HCT116 (cell line): ENCODE measurements around the gene RPL29. TPM values are rescaled to one million over a fixed set of nuclear protein-coding genes. Genes with fewer than 3 reads are reported as not detected.

ENCODE experiments used
- ATAC-seq: fragments of 200-7000 bp; cut with Tn5 transposase; 2 replicates; pipeline ENCODE4 v1.9.1; 2020; ENCODE audit warnings: mild to moderate bottlenecking, moderate library complexity
- BruUV-seq: library from RNA; stranded (reverse); fragments of 400-500 nt; replicated peaks from 2 replicates; lab custom pipeline; 2021; lab: Mats Ljungman, UMichigan
- CTCF ChIA-PET: fragments of 300-600 bp; sonication (Branson Sonifier 250); formaldehyde crosslinking; loops from one replicate; lab custom pipeline; 2021; ENCODE audit warnings: antibody characterized with exemption; lab: Charles Lee
- POLR2A ChIA-PET: fragments of 300-600, 350-600 bp; sonication (Branson Sonifier 250); formaldehyde crosslinking; loops from one replicate; lab custom pipeline; 2021; ENCODE audit warnings: antibody characterized with exemption; lab: Charles Lee
- RAD21 ChIA-PET, 2 experiments: fragments of 300-600 bp; sonication (Branson Sonifier 250); formaldehyde crosslinking; loops; one replicate each; lab custom pipeline; 2023; ENCODE audit warnings: low total read pairs in 2 of 2; ENCODE audit not compliant: uncharacterized antibody in 2 of 2, unreplicated experiment in 2 of 2, low non-redundant PET in 1 of 2; lab: Charles Lee
- DNase-seq: peaks from one replicate; pipeline ENCODE4 v3.0.0-alpha.2; 2010; ENCODE audit warnings: low read depth, low spot score
- H2AFZ ChIP-seq: fragments of 200-600 bp; shearing (Covaris generic), sonication (generic); 2 replicates; pipeline ENCODE4 v1.6.1; 2017; ENCODE audit warnings: low read depth, mixed run types, mixed read lengths, antibody characterized with exemption, low read length; ENCODE audit not compliant: poor library complexity, severe bottlenecking
- H3K27ac ChIP-seq: 2 replicates; pipeline ENCODE4 v1.5.1; 2012; ENCODE audit warnings: low read depth, low read length
- H3K27me3 ChIP-seq: fragments of 200-600 bp; sonication (generic); 2 replicates; pipeline ENCODE4 v1.6.1; 2016; ENCODE audit warnings: mixed run types, low read length, mixed read lengths; ENCODE audit not compliant: insufficient read depth
- H3K36me3 ChIP-seq, 2 experiments: fragments of 200-500 bp in 1 of 2; fragments of 200-600 bp in 1 of 2; sonication (Bioruptor generic) in 1 of 2; sonication (generic) in 1 of 2; 2 replicates each; pipeline versions ENCODE4 v1.5.1 to v1.6.1; 2014 to 2016; ENCODE audit warnings: low read length in 2 of 2, inconsistent platforms in 1 of 2, mixed read lengths in 1 of 2, mixed run types in 1 of 2; ENCODE audit not compliant: insufficient read depth in 2 of 2, control insufficient read depth in 1 of 2
- H3K4me1 ChIP-seq, 2 experiments: fragments of 200-600 bp in 1 of 2; sonication (generic) in 1 of 2; 2 replicates each; pipeline versions ENCODE4 v1.5.1 to v1.6.1; 2012 to 2017; ENCODE audit warnings: low read length in 2 of 2, inconsistent platforms in 1 of 2, mild to moderate bottlenecking in 1 of 2, mixed read lengths in 1 of 2, mixed run types in 1 of 2, moderate library complexity in 1 of 2; ENCODE audit not compliant: insufficient read depth in 2 of 2, control insufficient read depth in 1 of 2
- H3K4me2 ChIP-seq: fragments of 200-600 bp; sonication (generic); 2 replicates; pipeline ENCODE4 v1.6.1; 2017; ENCODE audit warnings: mixed run types, low read length, mixed read lengths
- H3K4me3 ChIP-seq, 2 experiments: fragments of 200-600 bp in 1 of 2; sonication (generic) in 1 of 2; replicated peaks in 1 of 2; 2 replicates each; pipeline ENCODE4 v1.5.1; 2011 to 2016; ENCODE audit warnings: low read length in 2 of 2, control low read depth in 1 of 2, low read depth in 1 of 2, mild to moderate bottlenecking in 1 of 2, mixed read lengths in 1 of 2, mixed run types in 1 of 2
- H3K79me2 ChIP-seq: fragments of 200-600 bp; sonication (generic); 2 replicates; pipeline ENCODE4 v1.6.1; 2017; ENCODE audit warnings: mild to moderate bottlenecking, mixed run types, low read length, moderate library complexity, mixed read lengths; ENCODE audit not compliant: insufficient read depth
- H3K9ac ChIP-seq: fragments of 200-600 bp; sonication (generic); 2 replicates; pipeline ENCODE4 v1.6.1; 2016; ENCODE audit warnings: low read length, mixed read lengths
- H3K9me2 ChIP-seq: fragments of 200-600 bp; sonication (generic), shearing (Covaris generic); 2 replicates; pipeline ENCODE4 v1.6.1; 2017; ENCODE audit warnings: mixed run types, mild to moderate bottlenecking, moderate library complexity; ENCODE audit not compliant: insufficient read depth
- H3K9me3 ChIP-seq, 2 experiments: fragments of 200-500 bp in 1 of 2; fragments of 200-600 bp in 1 of 2; sonication (Bioruptor generic) in 1 of 2; sonication (generic) in 1 of 2; 2 replicates each; pipeline ENCODE4 v1.6.1; 2014 to 2017; ENCODE audit warnings: low read length in 2 of 2, mixed read lengths in 2 of 2, inconsistent platforms in 1 of 2, low read depth in 1 of 2, mild to moderate bottlenecking in 1 of 2, mixed run types in 1 of 2, moderate library complexity in 1 of 2; ENCODE audit not compliant: control insufficient read depth in 1 of 2, insufficient read depth in 1 of 2
- H4K20me1 ChIP-seq: fragments of 200-600 bp; sonication (generic), shearing (Covaris generic); 2 replicates; pipeline ENCODE4 v1.6.1; 2017; ENCODE audit warnings: mixed run types, mild to moderate bottlenecking, moderate library complexity; ENCODE audit not compliant: insufficient read depth
- CTCF ChIP-seq, 3 experiments: fragments of 200-600 bp in 1 of 3; sonication (generic) in 1 of 3; IDR thresholded peaks in 2 of 3; conservative IDR thresholded peaks in 1 of 3; 2 replicates each; pipeline ENCODE4 v1.5.1; 2012 to 2017; ENCODE audit warnings: low read depth in 2 of 3, low read length in 2 of 3, antibody characterized with exemption in 1 of 3, borderline replicate concordance in 1 of 3, control low read depth in 1 of 3, mild to moderate bottlenecking in 1 of 3, mixed read lengths in 1 of 3, mixed run types in 1 of 3, moderate library complexity in 1 of 3; ENCODE audit not compliant: insufficient read depth in 1 of 3
- EGR1 ChIP-seq: IDR thresholded peaks from 2 replicates; pipeline ENCODE4 v1.6.1; 2012; ENCODE audit warnings: low read depth
- EZH2phosphoT487 ChIP-seq: fragments of 200-600 bp; IDR thresholded peaks from 2 replicates; pipeline ENCODE4 v1.6.1; 2018; ENCODE audit warnings: antibody characterized with exemption, borderline replicate concordance
- FOSL1 ChIP-seq: IDR thresholded peaks from 2 replicates; pipeline ENCODE4 v1.6.1; 2012; ENCODE audit warnings: low read depth
- MAX ChIP-seq: IDR thresholded peaks from 2 replicates; pipeline ENCODE4 v1.6.1; 2012
- REST ChIP-seq: IDR thresholded peaks from 2 replicates; pipeline ENCODE4 v1.6.1; 2012; ENCODE audit warnings: low read depth
- ZNF274 ChIP-seq: fragments of 200-500 bp; sonication (Bioruptor generic); IDR thresholded peaks from 2 replicates; pipeline ENCODE4 v1.6.1; 2014; ENCODE audit warnings: mild to moderate bottlenecking, low read depth, low read length, inconsistent platforms
- intact Hi-C: fragments of 100-400 bp; cut with micrococcal nuclease; formaldehyde crosslinking; loops from 2 replicates; pipeline ENCODE4 v1.10.0; 2022
- total RNA-seq: library from RNA; stranded (reverse); gene quantifications from one replicate; pipeline ENCODE4 v1.2.1, GENCODE V29; 2021; ENCODE audit not compliant: unreplicated experiment

The RPL29 gene
- total RNA-seq, 1 experiment from 2014 or later: 1,880 TPM

- TF ChIP-seq CTCF (IDR thresholded peaks at IDR 0.05 in 2 of 3, conservative IDR thresholded peaks at IDR 0.05 in 1 of 3; ENCODE audit: borderline replicate concordance in 1 of 3, insufficient read depth in 1 of 3, low read depth in 2 of 3, low read length in 2 of 3): no peak
Measured at GRCh38 chr3:51978143-51978502, 17.6 kb downstream of the RPL29 start (continued).

- POLR2A ChIA-PET: interaction anchor here (1.0 kb wide), 1 partner anchor 36 kb away, joined by 3 read pairs; the partner anchor contains the start of genes PARP3 and RRP9
- no peaks in the 10 kb centered on the region for H3K36me3 ChIP-seq
- intact Hi-C loops: no loop called here
- no peak overlapping the region for H3K9ac ChIP-seq
- H3K4me2 ChIP-seq: no peak overlapping the region
- no peak overlapping the region for H3K4me3 ChIP-seq
- TF ChIP-seq ZNF274 (no peak), MAX (no peak), REST (no peak), FOSL1 (no peak), EZH2phosphoT487 (no peak), EGR1 (no peak)
- RAD21 ChIA-PET: no interaction called here
- H3K27me3 ChIP-seq: no peaks in the 10 kb centered on the region
- BruUV-seq: no TSS peak
- H3K4me1 ChIP-seq: peaks cover 30 to 41% of the 10 kb centered on the region in 2 experiments
- H3K27ac ChIP-seq: no peak overlapping the region
- CTCF ChIA-PET: no interaction called here
- no peaks in the 10 kb centered on the region for H4K20me1 ChIP-seq
- no peak for DNase-seq
- no peaks in the 10 kb centered on the region for H3K9me3 ChIP-seq
- H3K9me2 ChIP-seq: no peaks in the 10 kb centered on the region
- ATAC-seq: no peak
- H3K79me2 ChIP-seq: peaks cover 22% of the 10 kb centered on the region
- H2AFZ ChIP-seq: no peak overlapping the region
Measured at GRCh38 chr3:51977446-51978142, 18.1 kb downstream of the RPL29 start.
